Activated T-cell treated with anti-CD3 and anti-CD28 coated beads, Interleukin-2, amount 50 U/mL, for 4 hours (primary cell): ENCODE measurements around the gene ZNF302. TPM values are rescaled to one million over a fixed set of nuclear protein-coding genes. Genes with fewer than 3 reads are reported as not detected.
A peak's percentile ranks its signal among the peaks of the same experiment; 100 is the strongest.
"Not testable (repeated sequence)": the region's sequence is repeated elsewhere in the genome, so short reads cannot be mapped to it uniquely, and the experiment has no call there.

Experiments used
- ATAC-seq, 2 donors: fragments of 200-7000 bp; cut with Tn5 transposase; one replicate each; pipeline ENCODE4 v1.10.0; 2021
- DNase-seq: peaks from one replicate; pipeline ENCODE4 v3.0.0-alpha.2; 2020
- H3K27me3 Mint-ChIP-seq: one replicate; pipeline ENCODE4 v1.8.0; 2021; ENCODE audit warnings: low read depth, mixed read lengths
- H3K36me3 Mint-ChIP-seq: one replicate; pipeline ENCODE4 v1.8.0; 2022; ENCODE audit warnings: mixed read lengths; ENCODE audit not compliant: insufficient read depth
- H3K4me1 Mint-ChIP-seq: one replicate; pipeline ENCODE4 v1.8.0; 2021; ENCODE audit warnings: low read depth, mixed read lengths
- H3K4me3 Mint-ChIP-seq: one replicate; pipeline ENCODE4 v1.8.0; 2021; ENCODE audit warnings: mild to moderate bottlenecking, moderate library complexity, mixed read lengths
- H3K9me3 Mint-ChIP-seq: one replicate; pipeline ENCODE4 v1.8.0; 2021; ENCODE audit warnings: mixed read lengths
- total RNA-seq, 3 donors: library from RNA; stranded (reverse); gene quantifications; one replicate each; pipeline ENCODE4 v1.2.1, GENCODE V29; 2021

ZNF302 gene
- total RNA-seq, 3 donors from 2014 or later: 10.8 to 11.9 (median 11.2) TPM

- not testable (repeated sequence) for H3K36me3 Mint-ChIP-seq, H3K9me3 Mint-ChIP-seq, H3K4me3 Mint-ChIP-seq, H3K27me3 Mint-ChIP-seq, DNase-seq, ATAC-seq
- peaks cover 17% of the 10 kb centered on the region for H3K4me1 Mint-ChIP-seq
Measured at GRCh38 chr19:34665275-34665674, 12.2 kb upstream of the ZNF302 start.

- no peak for DNase-seq
- Mint-ChIP-seq H3K4me1 (peaks cover 17% of the 10 kb centered on the region), H3K27me3 (no peaks in the 10 kb centered on the region), H3K9me3 (no peaks in the 10 kb centered on the region), H3K4me3 (no peak overlapping the region), H3K36me3 (peaks cover 1% of the 10 kb centered on the region)
- ATAC-seq: no peak
Measured at GRCh38 chr19:34666200-34666957, 11.1 kb upstream of the ZNF302 start.

- no peak overlapping the region for H3K4me3 Mint-ChIP-seq
- DNase-seq: no peak
Measured at GRCh38 chr19:34666958-34667265, 10.6 kb upstream of the ZNF302 start.

GRCh38 chr19:34667349-34668076 lies 10.0 kb upstream of the ZNF302 start:
- peak overlapping the region; percentile 43 for H3K4me3 Mint-ChIP-seq
- peaks cover 17% of the 10 kb centered on the region for H3K4me1 Mint-ChIP-seq
- H3K36me3 Mint-ChIP-seq: peaks cover 1% of the 10 kb centered on the region
- H3K9me3 Mint-ChIP-seq: no peaks in the 10 kb centered on the region
- no peaks in the 10 kb centered on the region for H3K27me3 Mint-ChIP-seq
- ATAC-seq (no peak), DNase-seq (no peak)

More at GRCh38 chr19:34666958-34667265, 10.6 kb upstream of the ZNF302 start:
- ATAC-seq: no peak
- Mint-ChIP-seq H3K4me1 (peaks cover 17% of the 10 kb centered on the region), H3K9me3 (no peaks in the 10 kb centered on the region), H3K27me3 (no peaks in the 10 kb centered on the region), H3K36me3 (peaks cover 1% of the 10 kb centered on the region)

GRCh38 chr19:34668077-34668689 lies 9.3 kb upstream of the ZNF302 start:
- peaks cover 11% of the 10 kb centered on the region for H3K4me1 Mint-ChIP-seq
- DNase-seq, ATAC-seq, H3K36me3 Mint-ChIP-seq, H3K4me3 Mint-ChIP-seq, H3K27me3 Mint-ChIP-seq, H3K9me3 Mint-ChIP-seq: not testable (repeated sequence)

GRCh38 chr19:34668690-34669089 lies 8.8 kb upstream of the ZNF302 start:
- not testable (repeated sequence) for H3K36me3 Mint-ChIP-seq, H3K27me3 Mint-ChIP-seq, DNase-seq, H3K4me3 Mint-ChIP-seq, ATAC-seq, H3K9me3 Mint-ChIP-seq, H3K4me1 Mint-ChIP-seq

GRCh38 chr19:34669305-34669704 lies 8.2 kb upstream of the ZNF302 start:
- Mint-ChIP-seq H3K4me1 (peaks cover 6% of the 10 kb centered on the region), H3K27me3 (peaks cover 1% of the 10 kb centered on the region), H3K36me3 (peaks cover 1% of the 10 kb centered on the region), H3K4me3 (no peak overlapping the region), H3K9me3 (no peaks in the 10 kb centered on the region)
- ATAC-seq (no peak), DNase-seq (no peak)

GRCh38 chr19:34671972-34672371 lies 5.5 kb upstream of the ZNF302 start:
- DNase-seq (no peak), ATAC-seq (no peak)
- Mint-ChIP-seq H3K27me3 (peaks cover 6% of the 10 kb centered on the region), H3K4me1 (peaks cover 12% of the 10 kb centered on the region), H3K9me3 (no peaks in the 10 kb centered on the region), H3K4me3 (no peak overlapping the region), H3K36me3 (peaks cover 4% of the 10 kb centered on the region)

GRCh38 chr19:34673590-34673989 lies 3.9 kb upstream of the ZNF302 start:
- H3K9me3 Mint-ChIP-seq: no peaks in the 10 kb centered on the region
- peaks cover 13% of the 10 kb centered on the region for H3K4me1 Mint-ChIP-seq
- H3K36me3 Mint-ChIP-seq: peaks cover 7% of the 10 kb centered on the region
- DNase-seq: no peak
- H3K4me3 Mint-ChIP-seq: no peak overlapping the region
- H3K27me3 Mint-ChIP-seq: peaks cover 6% of the 10 kb centered on the region
- ATAC-seq: no peak

GRCh38 chr19:34675250-34675649 lies 2.2 kb upstream of the ZNF302 start:
- ATAC-seq (no peak), DNase-seq (no peak)
- H3K4me1 Mint-ChIP-seq: peaks cover 27% of the 10 kb centered on the region
- peaks cover 7% of the 10 kb centered on the region for H3K9me3 Mint-ChIP-seq
- H3K4me3 Mint-ChIP-seq: no peak overlapping the region
- H3K27me3 Mint-ChIP-seq: peaks cover 6% of the 10 kb centered on the region
- peaks cover 22% of the 10 kb centered on the region for H3K36me3 Mint-ChIP-seq

GRCh38 chr19:34675919-34676318 lies 1.6 kb upstream of the ZNF302 start:
- H3K27me3 Mint-ChIP-seq: peaks cover 6% of the 10 kb centered on the region

GRCh38 chr19:34676697-34677385 lies 637 bp upstream of the ZNF302 start, which contains the start of gene SCGB2B2:
Gene SCGB2B2, minus strand, starts transcription at chr19:34677159. Its CDS starts 82,596 bp downstream, at chr19:34594563.
- H3K27me3 Mint-ChIP-seq: peaks cover 6% of the 10 kb centered on the region

More at GRCh38 chr19:34675919-34676318, 1.6 kb upstream of the ZNF302 start:
- Mint-ChIP-seq H3K4me1 (peaks cover 27% of the 10 kb centered on the region), H3K9me3 (peaks cover 13% of the 10 kb centered on the region), H3K4me3 (no peak overlapping the region), H3K36me3 (peaks cover 29% of the 10 kb centered on the region)
- ATAC-seq: no peak
- DNase-seq: no peak

GRCh38 chr19:34678085-34678412 lies 571 bp downstream of the ZNF302 start:
- peak overlapping the region; percentile 96 for H3K4me3 Mint-ChIP-seq
- DNase-seq (no peak), ATAC-seq (no peak)
- H3K4me1 Mint-ChIP-seq: peaks cover 27% of the 10 kb centered on the region
- peaks cover 21% of the 10 kb centered on the region for H3K9me3 Mint-ChIP-seq
- peaks cover 46% of the 10 kb centered on the region for H3K36me3 Mint-ChIP-seq
- H3K27me3 Mint-ChIP-seq: peaks cover 6% of the 10 kb centered on the region

More at GRCh38 chr19:34676697-34677385, 637 bp upstream of the ZNF302 start, which contains the start of gene SCGB2B2:
- peak; percentile 79 to 81 for ATAC-seq
- peak within 1 kb of the TSS; percentile 96 for H3K4me3 Mint-ChIP-seq
- peaks cover 14% of the 10 kb centered on the region for H3K9me3 Mint-ChIP-seq
- peaks cover 36% of the 10 kb centered on the region for H3K36me3 Mint-ChIP-seq
- no peak for DNase-seq
- H3K4me1 Mint-ChIP-seq: peaks cover 27% of the 10 kb centered on the region

- ATAC-seq (no peak), DNase-seq (no peak)
- peaks cover 27% of the 10 kb centered on the region for H3K4me1 Mint-ChIP-seq
- H3K27me3 Mint-ChIP-seq: peaks cover 4% of the 10 kb centered on the region
- peak overlapping the region; percentile 96 for H3K4me3 Mint-ChIP-seq
- H3K36me3 Mint-ChIP-seq: peaks cover 50% of the 10 kb centered on the region
- peaks cover 23% of the 10 kb centered on the region for H3K9me3 Mint-ChIP-seq
Measured at GRCh38 chr19:34678421-34678820, 943 bp downstream of the ZNF302 start.
